ENCODE data around the gene ZC3H12D.
A peak's percentile ranks its signal among the peaks of the same experiment; 100 is the strongest.
"Not testable (repeated sequence)": the region's sequence is repeated elsewhere in the genome, so short reads cannot be mapped to it uniquely, and the experiment has no call there.

Gene ZC3H12D

DNA sequence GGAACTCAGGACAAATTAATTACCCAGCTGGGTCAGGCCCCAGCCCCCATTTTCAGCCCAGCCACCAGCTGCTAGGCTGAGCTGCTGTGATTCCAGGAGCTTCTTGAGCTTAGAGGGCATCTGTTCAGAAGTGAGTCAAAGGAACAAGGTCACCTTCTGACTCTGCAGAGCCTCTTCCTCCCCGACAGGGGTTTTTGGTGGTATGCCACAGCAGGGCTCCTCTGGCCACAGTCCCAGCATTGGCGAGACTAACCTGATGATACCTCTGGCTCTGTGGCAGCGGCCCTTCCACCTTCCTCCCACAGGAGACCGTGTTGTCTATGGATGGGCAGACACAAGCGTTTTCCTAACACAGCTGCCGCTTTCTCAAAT, 39.7 kb downstream of the ZC3H12D start:
- no peaks in the 10 kb centered on the region for H3K27me3 ChIP-seq

GRCh38 chr6:149444360-149445094, 40.3 kb downstream of the ZC3H12D start:
- H3K4me2 ChIP-seq, H3K9ac ChIP-seq, H3K27me3 ChIP-seq, H3K27ac ChIP-seq, H3K4me3 ChIP-seq, H3K9me3 ChIP-seq, H4K20me1 ChIP-seq: not testable (repeated sequence)
- Histone ChIP-seq H3K4me1 (peaks cover 26% of the 10 kb centered on the region), H3K36me3 (peaks cover 27% of the 10 kb centered on the region)

More for the DNA sequence above, 39.7 kb downstream of the ZC3H12D start:
- no peak for TF ChIP-seq Cebpa-rat (IDR thresholded peaks at IDR 0.05)
- no peak overlapping the region for H3K4me3 ChIP-seq
- H3K4me1 ChIP-seq, result peaks cover 31% of the 10 kb centered on the region
- no peak overlapping the region for H3K4me2 ChIP-seq
- no peaks in the 10 kb centered on the region for H4K20me1 ChIP-seq
- peaks cover 32% of the 10 kb centered on the region for H3K36me3 ChIP-seq
- H3K9ac ChIP-seq, result no peak overlapping the region
- H3K9me3 ChIP-seq, result no peaks in the 10 kb centered on the region
- no peak overlapping the region for H3K27ac ChIP-seq

GRCh38 chr6:149443411-149444181, 41.2 kb downstream of the ZC3H12D start:
- H3K4me3 ChIP-seq, result no peak overlapping the region
- peaks cover 18% of the 10 kb centered on the region for H3K36me3 ChIP-seq
- no peaks in the 10 kb centered on the region for H3K9me3 ChIP-seq
- no peak overlapping the region for H3K9ac ChIP-seq
- no peaks in the 10 kb centered on the region for H4K20me1 ChIP-seq
- H3K4me2 ChIP-seq, result no peak overlapping the region
- no peaks in the 10 kb centered on the region for H3K27me3 ChIP-seq
- no peak for TF ChIP-seq Cebpa-rat (IDR thresholded peaks at IDR 0.05)
- H3K27ac ChIP-seq, result no peak overlapping the region
- H3K4me1 ChIP-seq, result peaks cover 17% of the 10 kb centered on the region

DNA sequence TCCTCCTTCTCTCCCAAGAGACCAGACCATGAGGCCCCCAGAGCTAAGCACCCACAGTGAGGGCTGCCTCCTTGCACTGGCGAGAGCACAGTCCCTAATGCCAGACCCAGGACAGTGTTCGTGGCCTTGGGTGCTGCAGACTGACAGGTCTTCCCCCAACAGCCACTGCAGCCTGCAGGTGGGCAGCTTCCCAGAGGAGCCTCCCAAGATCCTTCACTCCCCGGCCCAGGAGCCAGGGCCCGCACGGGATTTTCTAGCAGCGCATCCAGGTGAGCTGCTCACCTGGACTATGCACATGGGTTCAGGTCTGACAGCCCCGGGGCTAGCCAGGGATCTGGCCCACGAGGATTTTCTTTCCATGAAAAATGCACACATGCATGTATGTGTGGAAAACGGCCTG, 43.1 kb downstream of the ZC3H12D start:
- no peak for TF ChIP-seq Cebpa-rat (IDR thresholded peaks at IDR 0.05)
- Histone ChIP-seq H3K4me1 (peaks cover 23% of the 10 kb centered on the region), H3K36me3 (peaks cover 1% of the 10 kb centered on the region), H3K9me3 (no peaks in the 10 kb centered on the region), H3K9ac (peak overlapping the region; percentile 4; the same call in 1 of the 2 replicates), H4K20me1 (no peaks in the 10 kb centered on the region), H3K27me3 (no peaks in the 10 kb centered on the region), H3K4me3 (no peak overlapping the region), H3K27ac (peak overlapping the region; percentile 18; the same call in 1 of the 2 replicates), H3K4me2 (peak overlapping the region; percentile 42)

- Histone ChIP-seq H4K20me1 (no peaks in the 10 kb centered on the region), H3K9me3 (no peaks in the 10 kb centered on the region), H3K4me1 (peaks cover 23% of the 10 kb centered on the region), H3K36me3 (no peaks in the 10 kb centered on the region), H3K27me3 (no peaks in the 10 kb centered on the region), H3K4me2 (peak overlapping the region; percentile 42), H3K4me3 (no peak overlapping the region), H3K27ac (peak overlapping the region; percentile 18; the same call in 1 of the 2 replicates), H3K9ac (peak overlapping the region; percentile 4; the same call in 1 of the 2 replicates)
- TF ChIP-seq Cebpa-rat (IDR thresholded peaks at IDR 0.05), result no peak
These were observed 43.8 kb downstream of the ZC3H12D start for GRCh38 chr6:149440735-149441671.

- no peak for TF ChIP-seq Cebpa-rat (IDR thresholded peaks at IDR 0.05)
- Histone ChIP-seq H3K36me3 (no peaks in the 10 kb centered on the region), H3K27ac (no peak overlapping the region), H4K20me1 (no peaks in the 10 kb centered on the region), H3K4me3 (no peak overlapping the region), H3K9ac (no peak overlapping the region), H3K4me1 (peaks cover 23% of the 10 kb centered on the region), H3K4me2 (no peak overlapping the region), H3K27me3 (no peaks in the 10 kb centered on the region), H3K9me3 (no peaks in the 10 kb centered on the region)
These were observed 45.2 kb downstream of the ZC3H12D start for GRCh38 chr6:149439626-149440025.

DNA sequence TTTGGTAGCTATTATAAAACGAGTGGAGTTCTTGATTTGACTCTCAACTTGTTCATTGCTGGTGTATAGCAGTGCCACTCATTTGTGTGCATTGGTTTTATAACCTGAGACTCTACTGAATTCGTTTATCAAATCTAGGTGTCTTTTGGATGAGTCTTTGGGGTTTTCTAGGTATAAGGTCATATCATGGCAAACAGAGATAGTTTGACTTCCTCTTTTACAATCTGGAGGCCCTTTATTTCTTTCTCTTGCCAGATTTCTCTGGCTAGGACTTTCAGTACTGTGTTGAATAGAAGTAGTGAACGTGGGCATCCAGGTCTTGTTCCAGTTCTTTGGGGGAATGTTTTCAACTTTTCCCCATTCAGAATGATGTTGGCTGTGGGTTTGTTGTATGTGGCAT, 46.0 kb downstream of the ZC3H12D start:
- Histone ChIP-seq H3K27ac (no peak overlapping the region), H3K9ac (no peak overlapping the region), H3K36me3 (no peaks in the 10 kb centered on the region), H3K27me3 (no peaks in the 10 kb centered on the region), H3K4me2 (no peak overlapping the region), H3K4me1 (peaks cover 23% of the 10 kb centered on the region), H4K20me1 (no peaks in the 10 kb centered on the region), H3K9me3 (no peaks in the 10 kb centered on the region), H3K4me3 (no peak overlapping the region)
- no peak for TF ChIP-seq Cebpa-rat (IDR thresholded peaks at IDR 0.05)

DNA sequence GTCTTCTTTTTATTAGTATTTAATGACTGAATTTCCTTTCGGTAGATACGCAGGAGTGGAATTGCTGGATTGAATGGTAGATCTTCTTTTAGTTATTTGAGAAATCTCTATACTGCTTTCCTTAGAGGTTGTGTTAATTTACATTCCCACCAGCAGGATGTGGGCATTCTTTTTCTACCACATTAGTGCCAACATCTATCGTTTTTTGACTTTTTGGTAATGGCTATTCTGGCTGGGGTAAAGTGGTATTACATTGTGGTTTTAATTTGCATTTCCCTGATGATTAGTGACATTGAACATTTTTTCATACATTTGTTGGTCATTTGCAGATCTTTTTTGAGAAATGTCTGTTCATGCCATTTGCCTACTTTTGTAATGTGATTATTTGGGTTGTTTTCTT, 47.6 kb downstream of the ZC3H12D start:
- no peak for TF ChIP-seq Cebpa-rat (IDR thresholded peaks at IDR 0.05)
- Histone ChIP-seq H3K4me3 (no peak overlapping the region), H3K27me3 (no peaks in the 10 kb centered on the region), H3K36me3 (no peaks in the 10 kb centered on the region), H3K27ac (no peak overlapping the region), H3K9ac (no peak overlapping the region), H3K4me2 (no peak overlapping the region), H3K9me3 (no peaks in the 10 kb centered on the region), H4K20me1 (no peaks in the 10 kb centered on the region), H3K4me1 (peaks cover 26% of the 10 kb centered on the region)

GRCh38 chr6:149436647-149437046, 48.2 kb downstream of the ZC3H12D start:
- no peaks in the 10 kb centered on the region for H3K27me3 ChIP-seq
- no peak overlapping the region for H3K27ac ChIP-seq
- no peaks in the 10 kb centered on the region for H3K36me3 ChIP-seq
- no peaks in the 10 kb centered on the region for H3K9me3 ChIP-seq
- H3K9ac ChIP-seq, result no peak overlapping the region
- H4K20me1 ChIP-seq, result no peaks in the 10 kb centered on the region
- no peak overlapping the region for H3K4me2 ChIP-seq
- peaks cover 28% of the 10 kb centered on the region for H3K4me1 ChIP-seq
- TF ChIP-seq Cebpa-rat (IDR thresholded peaks at IDR 0.05), result no peak
- no peak overlapping the region for H3K4me3 ChIP-seq

Data from BLaER1 (cell line).